DND-41 (cell line): ENCODE results near the gene CSNK1G1.

Experiments used
- EZH2 ChIP-seq: IDR thresholded peaks from 3 replicates; pipeline ENCODE4 v1.6.1; 2012; ENCODE audit warnings: borderline replicate concordance, low read depth, mild to moderate bottlenecking, moderate library complexity, low read length, inconsistent platforms; ENCODE audit not compliant: severe bottlenecking
- TF ChIP-seq, protein P1 (sequence below): IDR thresholded peaks from 2 replicates; pipeline ENCODE4 v1.5.1; 2012; ENCODE audit warnings: borderline replicate concordance, low read length, moderate library complexity, mild to moderate bottlenecking; ENCODE audit not compliant: poor library complexity, severe bottlenecking; ENCODE audit errors: extremely low read depth

DNA sequence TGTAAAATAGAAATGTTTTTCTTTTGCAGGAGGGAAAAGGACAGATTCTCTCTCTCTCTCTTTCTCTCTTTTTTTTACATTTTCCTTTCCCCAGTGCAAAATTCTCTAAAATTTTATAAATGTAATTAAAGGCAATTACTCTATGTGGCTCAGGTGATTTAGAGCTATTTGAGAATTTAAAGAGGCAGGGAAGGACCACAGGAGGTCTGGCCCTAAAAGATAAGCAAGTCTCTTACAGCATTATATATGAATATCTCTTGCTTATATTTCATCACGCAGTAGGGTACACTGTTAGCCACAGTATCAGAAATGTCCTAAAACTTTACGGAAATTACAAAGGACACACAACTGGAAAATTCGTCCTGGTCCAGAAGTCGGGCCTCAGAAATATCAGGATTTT is 122.7 kb downstream of the CSNK1G1 start:
- TF ChIP-seq, protein P1, sequence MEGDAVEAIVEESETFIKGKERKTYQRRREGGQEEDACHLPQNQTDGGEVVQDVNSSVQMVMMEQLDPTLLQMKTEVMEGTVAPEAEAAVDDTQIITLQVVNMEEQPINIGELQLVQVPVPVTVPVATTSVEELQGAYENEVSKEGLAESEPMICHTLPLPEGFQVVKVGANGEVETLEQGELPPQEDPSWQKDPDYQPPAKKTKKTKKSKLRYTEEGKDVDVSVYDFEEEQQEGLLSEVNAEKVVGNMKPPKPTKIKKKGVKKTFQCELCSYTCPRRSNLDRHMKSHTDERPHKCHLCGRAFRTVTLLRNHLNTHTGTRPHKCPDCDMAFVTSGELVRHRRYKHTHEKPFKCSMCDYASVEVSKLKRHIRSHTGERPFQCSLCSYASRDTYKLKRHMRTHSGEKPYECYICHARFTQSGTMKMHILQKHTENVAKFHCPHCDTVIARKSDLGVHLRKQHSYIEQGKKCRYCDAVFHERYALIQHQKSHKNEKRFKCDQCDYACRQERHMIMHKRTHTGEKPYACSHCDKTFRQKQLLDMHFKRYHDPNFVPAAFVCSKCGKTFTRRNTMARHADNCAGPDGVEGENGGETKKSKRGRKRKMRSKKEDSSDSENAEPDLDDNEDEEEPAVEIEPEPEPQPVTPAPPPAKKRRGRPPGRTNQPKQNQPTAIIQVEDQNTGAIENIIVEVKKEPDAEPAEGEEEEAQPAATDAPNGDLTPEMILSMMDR = no peak
- TF ChIP-seq EZH2 = no peak
